Measurements from ENCODE around the gene IFIT2.
A peak's percentile ranks its signal among the peaks of the same experiment; 100 is the strongest.

- TF ChIP-seq CTCF (IDR thresholded peaks at IDR 0.05) (no peak), POLR2A (IDR thresholded peaks at IDR 0.05) (peak in 1 of 2 donors; percentile 24), POLR2AphosphoS5 (IDR thresholded peaks at IDR 0.05) (peak; percentile 69), EP300 (IDR thresholded peaks at IDR 0.05) (no peak)
Measured at GRCh38 chr10:89301721-89302445, at the start of gene IFIT2.
